HEK293T (cell line): ENCODE measurements around the gene KCNG2.

Experiments used
- BHLHE40 ChIP-seq: fragments of 450-650 bp; IDR thresholded peaks from 2 replicates; pipeline ENCODE4 v1.6.1; 2016; ENCODE audit warnings: mild to moderate bottlenecking, moderate library complexity, borderline replicate concordance
- FOXA1 ChIP-seq: fragments of 450-650 bp; IDR thresholded peaks from 2 replicates; pipeline ENCODE4 v1.6.1; 2016; ENCODE audit warnings: mild to moderate bottlenecking
- FOXM1 ChIP-seq: fragments of 450-650 bp; IDR thresholded peaks from 2 replicates; pipeline ENCODE4 v1.6.1; 2017; ENCODE audit warnings: mild to moderate bottlenecking, borderline replicate concordance
- LEF1 ChIP-seq: fragments of 450-650 bp; IDR thresholded peaks from 2 replicates; pipeline ENCODE4 v1.6.1; 2017; ENCODE audit warnings: mild to moderate bottlenecking, borderline replicate concordance
- NFRKB ChIP-seq: fragments of 450-650 bp; IDR thresholded peaks from 2 replicates; pipeline ENCODE4 v1.6.1; 2016; ENCODE audit warnings: mild to moderate bottlenecking, moderate library complexity
- SP1 ChIP-seq: fragments of 450-650 bp; IDR thresholded peaks from 2 replicates; pipeline ENCODE4 v1.6.1; 2017
- TF ChIP-seq, protein P1 (sequence below): fragments of 450-650 bp; IDR thresholded peaks from 2 replicates; pipeline ENCODE4 v1.6.1; 2016

DNA sequence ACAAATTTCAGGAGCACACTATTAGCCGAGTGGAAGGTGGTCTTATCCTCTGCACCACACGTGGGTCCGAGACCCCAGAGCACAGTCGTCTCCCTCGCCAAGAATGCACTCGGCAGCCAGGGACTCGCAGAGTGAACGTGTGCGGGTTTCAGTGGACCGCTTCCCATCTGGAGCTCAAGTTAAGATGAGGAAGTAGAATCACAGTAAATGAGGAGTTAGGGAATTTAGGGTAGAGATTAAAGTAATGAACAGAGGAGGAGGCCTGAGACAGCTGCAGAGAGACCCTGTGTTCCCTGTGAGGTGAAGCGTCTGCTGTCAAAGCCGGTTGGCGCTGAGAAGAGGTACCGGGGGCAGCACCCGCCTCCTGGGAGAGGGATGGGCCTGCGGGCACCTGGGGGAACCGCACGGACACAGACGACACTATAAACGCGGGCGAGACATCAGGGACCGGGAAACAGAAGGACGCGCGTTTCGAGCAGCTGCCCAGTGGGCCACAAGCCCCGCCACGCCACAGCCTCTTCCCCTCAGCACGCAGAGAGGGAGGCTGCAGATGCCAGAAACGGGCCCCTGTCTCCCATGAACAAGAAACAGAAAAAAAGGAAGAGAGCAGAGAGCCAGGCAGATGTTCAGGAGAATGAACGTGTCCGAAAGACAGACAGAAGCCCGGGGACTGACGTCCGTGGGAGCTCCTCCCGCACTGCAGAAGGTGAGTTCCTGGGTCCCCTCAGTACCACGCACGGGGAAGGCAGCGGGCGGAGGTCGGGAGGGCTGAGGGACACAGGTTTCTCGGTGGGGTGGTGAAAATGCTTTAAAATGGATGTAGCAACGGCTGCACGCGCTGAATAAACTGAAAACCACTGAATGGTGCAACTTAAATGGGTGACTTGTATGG, 5.4 kb upstream of the KCNG2 start:
- TF ChIP-seq FOXM1 (no peak), SP1 (no peak), BHLHE40 (no peak), FOXA1 (no peak), LEF1 (no peak), NFRKB (no peak)
- TF ChIP-seq, protein P1, sequence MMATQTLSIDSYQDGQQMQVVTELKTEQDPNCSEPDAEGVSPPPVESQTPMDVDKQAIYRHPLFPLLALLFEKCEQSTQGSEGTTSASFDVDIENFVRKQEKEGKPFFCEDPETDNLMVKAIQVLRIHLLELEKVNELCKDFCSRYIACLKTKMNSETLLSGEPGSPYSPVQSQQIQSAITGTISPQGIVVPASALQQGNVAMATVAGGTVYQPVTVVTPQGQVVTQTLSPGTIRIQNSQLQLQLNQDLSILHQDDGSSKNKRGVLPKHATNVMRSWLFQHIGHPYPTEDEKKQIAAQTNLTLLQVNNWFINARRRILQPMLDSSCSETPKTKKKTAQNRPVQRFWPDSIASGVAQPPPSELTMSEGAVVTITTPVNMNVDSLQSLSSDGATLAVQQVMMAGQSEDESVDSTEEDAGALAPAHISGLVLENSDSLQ = no peak
